ENCODE results near the gene CD84. TPM values are rescaled to one million over a fixed set of nuclear protein-coding genes. Genes with fewer than 3 reads are reported as not detected.
"Not testable (repeated sequence)": the region's sequence is repeated elsewhere in the genome, so short reads cannot be mapped to it uniquely, and the experiment has no call there.

CD84 gene
- total RNA-seq, 3 donors from 2014 or later (not counting 1 experiment from before 2014, with no cell fraction given), result 11.1 to 56.7 (median 12.9) TPM

GRCh38 chr1:160538985-160539651 is 40.2 kb downstream of the CD84 start:
- H3K27me3 ChIP-seq (ENCODE audit: control insufficient read depth, insufficient read depth, low read length), result no peaks in the 10 kb centered on the region
- peaks cover 3% of the 10 kb centered on the region for H3K9me3 ChIP-seq (ENCODE audit: control insufficient read depth, insufficient read depth, low read length)
- H3K27ac Mint-ChIP-seq, result peak overlapping the region; percentile 93 to 95
- H3K36me3 ChIP-seq (ENCODE audit: control insufficient read depth, insufficient read depth, low read length), result no peaks in the 10 kb centered on the region
- TF ChIP-seq, protein P1, sequence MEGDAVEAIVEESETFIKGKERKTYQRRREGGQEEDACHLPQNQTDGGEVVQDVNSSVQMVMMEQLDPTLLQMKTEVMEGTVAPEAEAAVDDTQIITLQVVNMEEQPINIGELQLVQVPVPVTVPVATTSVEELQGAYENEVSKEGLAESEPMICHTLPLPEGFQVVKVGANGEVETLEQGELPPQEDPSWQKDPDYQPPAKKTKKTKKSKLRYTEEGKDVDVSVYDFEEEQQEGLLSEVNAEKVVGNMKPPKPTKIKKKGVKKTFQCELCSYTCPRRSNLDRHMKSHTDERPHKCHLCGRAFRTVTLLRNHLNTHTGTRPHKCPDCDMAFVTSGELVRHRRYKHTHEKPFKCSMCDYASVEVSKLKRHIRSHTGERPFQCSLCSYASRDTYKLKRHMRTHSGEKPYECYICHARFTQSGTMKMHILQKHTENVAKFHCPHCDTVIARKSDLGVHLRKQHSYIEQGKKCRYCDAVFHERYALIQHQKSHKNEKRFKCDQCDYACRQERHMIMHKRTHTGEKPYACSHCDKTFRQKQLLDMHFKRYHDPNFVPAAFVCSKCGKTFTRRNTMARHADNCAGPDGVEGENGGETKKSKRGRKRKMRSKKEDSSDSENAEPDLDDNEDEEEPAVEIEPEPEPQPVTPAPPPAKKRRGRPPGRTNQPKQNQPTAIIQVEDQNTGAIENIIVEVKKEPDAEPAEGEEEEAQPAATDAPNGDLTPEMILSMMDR (IDR thresholded peaks at IDR 0.05), result no peak
- H3K27ac ChIP-seq (ENCODE audit: low read length), result peak overlapping the region; percentile 70
- H3K9me3 Mint-ChIP-seq, result peaks cover 0 to 3% of the 10 kb centered on the region in 2 donors
- H3K4me1 Mint-ChIP-seq, result peaks cover 46% of the 10 kb centered on the region in 2 donors
- H3K36me3 Mint-ChIP-seq, result peaks cover 25% of the 10 kb centered on the region
- 84% methylated on average over 5 of the region's 5 CpGs for WGBS (ENCODE audit: insufficient coverage)
- no peaks in the 10 kb centered on the region for H3K27me3 Mint-ChIP-seq (ENCODE audit: low read depth in 2 of 2)
- intact Hi-C loops (cut with micrococcal nuclease), result no loop called here
- ATAC-seq, result no peak
- peaks cover 36% of the 10 kb centered on the region for H3K4me1 ChIP-seq (ENCODE audit: control insufficient read depth, insufficient read depth, low read length)
- H3K4me3 ChIP-seq (ENCODE audit: low read length), result no peak overlapping the region
- DNase-seq, result no peak
- H3K4me3 Mint-ChIP-seq, result peak overlapping the region; percentile 78

DNA sequence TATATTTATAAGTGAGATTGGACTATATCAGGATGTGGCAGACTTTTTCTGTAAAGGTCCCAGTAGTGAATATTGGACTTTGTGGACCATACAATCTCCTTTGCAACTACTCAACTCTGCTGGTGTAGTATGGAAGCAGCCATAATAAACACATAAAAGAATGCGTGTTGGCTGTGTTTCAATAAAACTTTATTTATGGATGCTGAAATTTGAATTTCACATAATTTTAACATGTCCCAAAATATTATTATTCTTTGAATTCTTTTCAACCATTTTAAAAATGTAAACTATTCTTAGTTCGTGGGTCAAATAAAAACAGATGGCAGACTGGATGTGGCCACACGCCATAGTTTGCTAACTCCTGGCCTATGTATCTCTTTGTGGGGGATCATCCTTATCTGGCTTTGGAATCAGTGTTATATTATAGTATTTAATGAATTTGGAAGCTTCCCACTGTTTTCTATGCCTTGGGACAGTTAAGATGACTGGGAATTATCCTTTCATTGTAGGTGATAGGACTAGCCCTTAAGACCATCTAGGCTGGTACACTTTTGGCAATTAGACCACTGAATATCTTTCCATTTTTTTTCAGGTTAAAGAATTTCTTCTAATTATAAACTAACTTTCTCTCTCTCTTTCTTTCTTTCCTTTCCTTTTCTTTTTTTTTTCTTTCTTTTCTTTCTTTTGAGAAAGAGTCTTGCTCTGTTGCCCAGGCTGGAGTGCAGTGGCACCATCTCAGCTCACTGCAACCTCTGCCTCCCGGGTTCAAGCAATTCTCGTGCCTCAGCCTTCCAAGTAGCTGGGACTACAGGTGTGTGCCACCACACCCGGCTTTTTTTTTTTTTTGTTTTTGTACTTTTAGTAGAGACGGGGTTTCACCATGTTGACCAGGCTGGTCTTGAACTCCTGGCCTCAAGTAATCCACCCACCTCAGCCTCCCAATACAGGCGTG is 41.3 kb downstream of the CD84 start:
- intact Hi-C loops (cut with micrococcal nuclease), result no loop called here
- ATAC-seq, result no peak
- no peak overlapping the region for H3K4me3 Mint-ChIP-seq
- H3K4me1 Mint-ChIP-seq, result peaks cover 41 to 44% of the 10 kb centered on the region in 2 donors
- peaks cover 0 to 3% of the 10 kb centered on the region in 2 donors for H3K9me3 Mint-ChIP-seq
- Histone ChIP-seq H3K9me3 (ENCODE audit: control insufficient read depth, insufficient read depth, low read length) (peaks cover 3% of the 10 kb centered on the region), H3K27ac (ENCODE audit: low read length) (no peak overlapping the region), H3K36me3 (ENCODE audit: control insufficient read depth, insufficient read depth, low read length) (no peaks in the 10 kb centered on the region), H3K27me3 (ENCODE audit: control insufficient read depth, insufficient read depth, low read length) (no peaks in the 10 kb centered on the region), H3K4me1 (ENCODE audit: control insufficient read depth, insufficient read depth, low read length) (peaks cover 32% of the 10 kb centered on the region), H3K4me3 (ENCODE audit: low read length) (no peak overlapping the region)
- H3K27ac Mint-ChIP-seq, result peak overlapping the region; percentile 93 to 95
- DNase-seq, result no peak
- H3K27me3 Mint-ChIP-seq (ENCODE audit: low read depth in 2 of 2), result no peaks in the 10 kb centered on the region
- peaks cover 26% of the 10 kb centered on the region for H3K36me3 Mint-ChIP-seq
- TF ChIP-seq, protein P1 (IDR thresholded peaks at IDR 0.05), result no peak
- 96% methylated on average over 6 of the region's 8 CpGs for WGBS (ENCODE audit: insufficient coverage)

GRCh38 chr1:160534823-160535605 is 44.3 kb downstream of the CD84 start:
- Mint-ChIP-seq H3K27me3 (ENCODE audit: low read depth in 2 of 2) (no peaks in the 10 kb centered on the region), H3K4me3 (no peak overlapping the region), H3K27ac (no peak overlapping the region), H3K9me3 (peaks cover 0 to 3% of the 10 kb centered on the region in 2 donors), H3K4me1 (peaks cover 16 to 20% of the 10 kb centered on the region in 2 donors), H3K36me3 (peaks cover 26% of the 10 kb centered on the region)
- Histone ChIP-seq H3K27me3 (ENCODE audit: control insufficient read depth, insufficient read depth, low read length) (no peaks in the 10 kb centered on the region), H3K9me3 (ENCODE audit: control insufficient read depth, insufficient read depth, low read length) (peaks cover 3% of the 10 kb centered on the region), H3K36me3 (ENCODE audit: control insufficient read depth, insufficient read depth, low read length) (no peaks in the 10 kb centered on the region), H3K27ac (ENCODE audit: low read length) (no peak overlapping the region), H3K4me1 (ENCODE audit: control insufficient read depth, insufficient read depth, low read length) (peaks cover 17% of the 10 kb centered on the region), H3K4me3 (ENCODE audit: low read length) (no peak overlapping the region)
- ATAC-seq (no peak), DNase-seq (no peak)
- 100% methylated on average over 3 of the region's 3 CpGs for WGBS (ENCODE audit: insufficient coverage)
- TF ChIP-seq, protein P1 (IDR thresholded peaks at IDR 0.05), result no peak
- intact Hi-C loops (cut with micrococcal nuclease), result no loop called here

DNA sequence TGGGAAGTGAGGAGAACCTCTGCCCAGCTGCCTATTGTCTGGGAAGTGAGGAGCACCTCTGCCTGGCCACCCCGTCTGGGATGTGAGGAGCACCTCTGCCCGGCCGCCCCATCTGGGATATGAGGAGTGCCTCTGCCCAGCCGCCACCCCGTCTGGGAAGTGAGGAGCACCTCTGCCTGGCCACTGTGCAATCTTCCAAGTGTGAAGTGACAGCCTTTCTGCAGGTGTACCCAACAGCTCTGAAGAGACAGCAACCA is 46.8 kb downstream of the CD84 start:
- H3K27ac ChIP-seq (ENCODE audit: low read length); intact Hi-C loops (cut with micrococcal nuclease): not testable (repeated sequence)

GRCh38 chr1:160531809-160532556 is 47.3 kb downstream of the CD84 start:
- ATAC-seq; H3K4me3 ChIP-seq (ENCODE audit: low read length); H3K9me3 ChIP-seq (ENCODE audit: control insufficient read depth, insufficient read depth, low read length); H3K36me3 ChIP-seq (ENCODE audit: control insufficient read depth, insufficient read depth, low read length); H3K4me3 Mint-ChIP-seq; H3K27me3 Mint-ChIP-seq (ENCODE audit: low read depth in 2 of 2); DNase-seq; H3K27ac ChIP-seq (ENCODE audit: low read length); H3K9me3 Mint-ChIP-seq; H3K27me3 ChIP-seq (ENCODE audit: control insufficient read depth, insufficient read depth, low read length); intact Hi-C loops (cut with micrococcal nuclease); H3K27ac Mint-ChIP-seq: not testable (repeated sequence)
- WGBS (ENCODE audit: insufficient coverage), result 97% methylated on average over 29 of the region's 29 CpGs
- Mint-ChIP-seq H3K4me1 (peaks cover 0 to 19% of the 10 kb centered on the region in 2 donors), H3K36me3 (peaks cover 26% of the 10 kb centered on the region)
- peaks cover 12% of the 10 kb centered on the region for H3K4me1 ChIP-seq (ENCODE audit: control insufficient read depth, insufficient read depth, low read length)

More for the DNA sequence above, 46.8 kb downstream of the CD84 start:
- not testable (repeated sequence) for H3K27me3 Mint-ChIP-seq (ENCODE audit: low read depth in 2 of 2); ATAC-seq; H3K36me3 ChIP-seq (ENCODE audit: control insufficient read depth, insufficient read depth, low read length); H3K9me3 Mint-ChIP-seq; H3K4me3 Mint-ChIP-seq; DNase-seq; H3K4me3 ChIP-seq (ENCODE audit: low read length); H3K27ac Mint-ChIP-seq; H3K27me3 ChIP-seq (ENCODE audit: control insufficient read depth, insufficient read depth, low read length); H3K9me3 ChIP-seq (ENCODE audit: control insufficient read depth, insufficient read depth, low read length)
- H3K36me3 Mint-ChIP-seq, result peaks cover 26% of the 10 kb centered on the region
- WGBS (ENCODE audit: insufficient coverage), result 96% methylated on average over 5 of the region's 5 CpGs
- H3K4me1 Mint-ChIP-seq, result peaks cover 0 to 19% of the 10 kb centered on the region in 2 donors
- peaks cover 12% of the 10 kb centered on the region for H3K4me1 ChIP-seq (ENCODE audit: control insufficient read depth, insufficient read depth, low read length)

All from natural killer cell (primary cell).